Suppressor macrophage treated with lipopolysaccharide for 4 hours (primary cell): ENCODE data around the gene SLC25A42.
"Not testable (repeated sequence)": the region's sequence is repeated elsewhere in the genome, so short reads cannot be mapped to it uniquely, and the experiment has no call there.

Experiments used
- DNase-seq: peaks from one replicate; pipeline ENCODE4 v3.0.0-alpha.2; 2020

The SLC25A42 gene

DNA sequence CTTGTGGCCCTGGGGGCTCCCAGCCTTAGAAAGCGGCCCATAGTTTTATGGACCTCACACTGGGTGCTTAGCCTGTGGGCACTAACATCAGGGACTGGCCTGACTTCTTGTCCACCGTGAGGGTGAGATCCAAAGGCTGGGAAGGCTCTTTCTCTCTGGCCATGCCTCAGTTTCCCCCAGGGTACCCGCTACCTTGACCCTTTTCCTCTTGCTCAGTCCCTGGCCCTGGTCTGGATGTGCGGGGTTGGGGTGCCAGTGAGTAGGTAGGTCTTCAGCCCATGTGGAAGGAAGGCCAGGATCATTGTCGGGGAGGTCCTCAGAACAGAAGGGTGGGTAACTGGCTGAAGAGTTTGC, 76.1 kb downstream of the SLC25A42 start:
- DNase-seq, result no peak

DNA sequence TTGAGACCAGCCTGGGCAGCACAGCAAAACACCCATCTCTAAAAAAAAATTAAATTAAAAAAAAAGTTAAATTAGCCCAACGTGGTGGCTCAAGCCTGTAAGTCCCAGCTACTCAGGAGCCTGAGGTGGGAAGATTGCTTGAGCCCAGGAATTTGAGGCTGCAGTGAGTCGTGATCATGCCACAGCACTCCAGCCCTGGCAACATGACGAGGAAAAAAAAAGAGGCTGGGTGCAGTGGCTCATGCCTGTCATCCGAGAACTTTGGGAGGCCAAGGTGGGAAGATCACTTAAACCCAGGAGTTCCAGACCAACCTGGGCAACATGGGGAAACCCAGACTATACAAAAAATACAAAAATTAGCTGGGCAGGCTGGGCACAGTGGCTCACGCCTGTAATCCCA, 76.7 kb downstream of the SLC25A42 start:
- DNase-seq, result no peak

DNA sequence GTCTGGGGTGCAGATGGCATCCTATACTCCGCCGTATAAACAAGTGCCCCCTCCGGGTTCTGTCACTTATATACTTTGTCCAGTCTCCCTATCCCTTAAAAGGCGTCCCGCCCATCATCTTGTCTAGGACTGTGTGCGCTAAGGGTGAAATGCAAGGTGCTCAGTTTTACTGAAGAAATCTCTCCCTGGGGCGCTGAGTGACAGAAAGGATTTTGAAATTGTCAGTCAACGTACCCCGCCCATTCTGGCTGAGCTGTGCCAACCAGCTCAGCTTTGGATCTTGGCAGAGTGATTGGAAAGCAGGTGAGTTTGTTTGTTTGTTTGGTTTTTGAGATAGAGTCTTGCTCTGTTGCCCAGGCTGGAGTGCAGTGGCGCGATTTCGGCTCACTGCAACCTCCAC, 78.6 kb downstream of the SLC25A42 start:
- DNase-seq, result no peak

DNA sequence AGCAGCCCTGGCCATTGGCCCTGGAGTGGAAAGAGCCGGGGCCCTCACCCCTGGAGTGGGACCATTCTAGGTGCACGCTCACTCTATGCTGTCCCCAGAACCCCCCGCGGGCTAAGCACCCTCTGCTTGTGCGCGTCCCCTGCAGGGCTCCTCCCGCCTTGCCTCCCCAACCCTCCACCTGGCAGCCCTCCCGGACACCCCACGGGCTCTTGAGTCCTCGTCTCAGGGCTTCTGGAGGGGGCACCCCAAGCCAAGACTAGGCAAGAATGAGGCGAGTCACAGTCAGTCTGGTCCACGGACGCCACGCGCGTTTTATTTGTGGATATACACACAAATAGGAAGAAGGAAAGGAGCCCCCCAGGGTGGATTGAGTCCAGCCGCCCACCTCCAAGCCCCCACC, 81.5 kb downstream of the SLC25A42 start:
- DNase-seq, result no peak

DNA sequence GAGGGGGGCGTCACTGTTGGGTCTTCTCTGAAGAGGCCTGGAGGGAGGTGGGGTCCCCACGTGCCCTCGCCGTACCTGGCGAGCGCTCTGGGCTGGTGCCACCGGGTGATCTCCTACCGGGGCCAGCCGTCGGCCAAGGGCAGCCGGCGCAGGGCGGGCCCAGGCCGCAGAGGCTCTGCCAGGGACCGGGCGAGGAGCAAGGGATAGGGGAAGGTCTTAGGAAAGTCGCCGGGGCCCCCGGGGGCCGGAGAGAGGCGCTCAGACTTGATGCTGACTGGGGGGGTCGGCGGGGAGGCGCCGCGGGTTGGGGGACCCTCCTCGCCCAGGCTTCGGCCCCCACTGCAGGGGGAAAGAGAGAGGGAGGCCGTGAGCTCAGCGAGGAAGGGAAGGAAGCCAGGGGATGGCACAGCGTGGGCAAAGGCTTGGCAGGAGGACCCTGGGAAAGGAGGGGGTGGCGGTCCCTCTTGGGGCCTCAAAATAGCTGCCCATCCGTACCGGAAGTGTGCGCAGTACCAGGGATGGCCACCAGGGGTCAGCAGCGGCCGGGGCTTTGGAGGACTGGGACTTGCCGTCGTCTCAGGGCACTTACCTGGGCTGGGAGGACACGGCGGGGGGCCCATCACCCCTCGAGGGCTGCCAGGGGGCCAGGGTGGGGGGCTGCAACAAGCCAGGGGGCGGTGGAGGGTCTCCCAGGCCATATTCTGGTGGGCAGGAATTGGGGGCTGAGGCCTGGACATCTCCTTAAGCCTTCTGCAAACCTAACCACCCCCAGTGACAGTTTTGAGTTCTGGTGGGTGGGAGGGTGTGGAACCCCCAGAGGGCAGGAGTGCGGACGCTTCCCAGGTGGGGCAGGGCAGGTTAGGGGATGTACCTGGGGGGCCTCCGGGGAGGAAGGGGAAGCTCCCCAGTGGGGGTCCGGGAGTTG, 82.2 kb downstream of the SLC25A42 start:
- DNase-seq, result peak; percentile 77

DNA sequence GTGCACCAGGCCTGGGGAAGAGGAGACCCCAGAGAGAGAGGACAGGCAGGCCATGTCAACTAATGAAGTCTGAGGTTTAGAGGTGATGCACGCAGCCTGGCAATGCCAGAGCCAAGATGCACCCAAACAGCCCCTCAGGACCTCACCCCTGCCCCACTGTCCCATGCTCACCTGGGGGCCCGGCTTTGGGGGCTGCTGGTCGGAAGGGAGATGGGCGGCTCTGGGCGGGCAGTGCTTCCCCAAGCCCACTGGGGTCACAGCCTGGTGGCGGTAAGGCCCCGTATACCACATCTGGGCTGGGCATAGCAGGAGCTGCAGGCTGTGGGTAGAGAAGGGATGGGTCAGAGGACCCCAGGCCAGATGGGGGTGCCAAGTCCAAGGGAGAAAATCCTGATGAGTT, 83.1 kb downstream of the SLC25A42 start:
- no peak for DNase-seq

DNA sequence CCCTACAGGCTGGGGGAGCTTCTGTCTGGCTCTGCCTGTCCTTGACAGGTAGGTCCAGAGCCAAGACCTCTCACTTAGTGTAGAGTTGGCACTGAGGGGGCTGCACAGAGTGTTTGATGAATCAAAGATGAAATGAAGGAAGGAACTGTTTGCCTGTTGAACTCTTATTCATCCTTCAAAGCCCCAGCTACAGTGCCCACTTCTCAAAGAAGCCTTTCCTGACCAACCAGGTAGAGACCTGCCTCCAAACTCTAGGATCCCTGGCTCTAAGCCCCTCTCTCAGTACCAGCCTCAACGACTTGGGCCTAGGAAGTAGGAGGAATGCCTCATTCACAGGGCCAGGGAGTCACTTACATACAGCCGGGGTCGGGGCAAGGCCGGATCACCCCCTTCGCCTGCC, 83.5 kb downstream of the SLC25A42 start:
- DNase-seq, result no peak

DNA sequence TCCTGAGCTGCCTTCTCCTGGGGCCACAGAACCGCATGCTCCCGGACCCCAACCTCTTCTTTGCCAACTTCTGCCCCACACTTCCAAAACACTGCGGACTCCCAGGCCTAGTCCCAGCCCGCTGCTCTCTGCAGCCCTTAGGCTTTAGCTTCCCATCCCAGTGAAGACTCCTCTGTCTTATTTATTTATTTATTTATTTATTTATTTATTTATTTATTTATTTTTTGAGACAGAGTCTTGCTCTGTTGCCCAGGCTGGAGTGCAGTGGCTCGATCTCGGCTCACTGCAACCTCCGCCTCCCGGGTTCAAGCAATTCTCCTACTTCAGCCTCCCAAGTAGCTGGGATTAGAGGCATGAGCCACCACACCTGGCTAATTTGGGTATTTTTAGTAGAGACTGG, 84.7 kb downstream of the SLC25A42 start:
- DNase-seq, result not testable (repeated sequence)

DNA sequence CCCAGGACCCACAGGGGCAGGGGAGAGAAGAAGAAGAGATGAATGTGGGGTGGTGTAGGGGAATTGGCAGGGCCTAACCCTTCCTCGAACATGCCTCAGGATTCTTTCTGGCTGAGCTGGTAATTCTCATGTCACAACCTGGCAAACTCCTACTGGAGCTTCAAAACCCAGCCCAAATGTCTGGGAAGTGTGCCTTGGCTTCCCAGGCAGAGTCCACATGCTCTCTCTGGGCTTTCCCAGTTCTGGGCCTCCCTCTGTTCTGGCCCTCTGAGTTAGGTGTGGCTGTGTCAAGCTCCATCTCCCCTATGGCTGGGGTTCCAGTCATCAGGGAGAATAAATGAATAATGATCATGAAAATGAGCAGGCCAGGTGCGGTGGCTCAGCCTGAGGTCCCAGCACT, 85.6 kb downstream of the SLC25A42 start:
- DNase-seq, result no peak

DNA sequence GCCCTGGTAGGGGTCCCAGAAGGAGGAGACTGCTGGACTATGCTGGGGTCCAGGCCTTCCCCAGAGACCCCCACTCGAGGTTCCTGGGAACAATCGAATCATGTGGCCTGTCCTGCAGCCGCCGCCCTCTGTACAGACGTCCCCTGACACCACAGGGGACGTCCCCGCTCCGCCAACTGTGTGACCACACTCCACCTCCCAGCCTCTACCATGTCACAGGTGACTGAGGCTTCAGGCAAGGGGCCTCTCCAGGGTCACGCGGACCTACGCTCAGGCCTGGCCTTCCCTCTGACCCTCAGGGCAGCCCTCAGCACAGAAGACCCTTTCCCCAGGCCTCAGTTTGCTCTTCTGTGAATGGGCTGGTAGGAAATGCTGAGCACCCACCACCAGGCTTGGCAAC, 87.6 kb downstream of the SLC25A42 start:
- no peak for DNase-seq

DNA sequence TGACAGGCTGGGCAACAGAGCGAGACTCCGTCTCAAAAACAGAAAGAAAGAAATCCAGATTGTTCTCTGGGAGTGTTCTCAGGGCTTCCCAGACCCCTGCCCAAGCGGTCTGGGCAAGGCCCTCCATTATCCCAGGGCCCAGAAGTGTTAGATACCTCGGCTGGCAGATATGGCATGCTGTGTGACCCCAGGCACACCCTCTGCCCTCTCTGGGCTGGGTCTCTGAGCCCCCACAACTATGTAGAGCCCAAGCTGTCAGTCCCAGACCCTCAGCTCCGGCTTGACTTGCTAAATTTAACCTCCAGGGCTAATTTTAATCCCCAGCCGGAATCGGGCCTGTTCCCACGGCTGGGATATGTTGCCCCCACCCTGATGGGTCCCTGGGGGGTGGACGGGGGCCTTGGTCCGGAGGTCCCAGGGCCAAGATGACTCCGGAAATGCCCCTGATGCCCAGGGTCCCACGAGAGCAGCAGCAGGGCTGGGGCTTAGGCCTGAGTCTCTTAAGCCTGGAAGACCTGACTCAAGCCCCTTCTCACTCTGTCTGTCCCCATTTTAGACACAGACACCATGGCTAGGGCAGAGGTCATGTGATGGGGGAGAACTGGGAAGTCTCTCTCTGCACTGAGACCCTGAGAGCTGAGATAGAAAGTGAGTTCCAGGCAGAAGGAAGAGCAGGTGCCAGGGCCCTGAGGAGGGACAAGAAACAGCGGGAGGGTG, 89.0 kb downstream of the SLC25A42 start:
- DNase-seq, result no peak

DNA sequence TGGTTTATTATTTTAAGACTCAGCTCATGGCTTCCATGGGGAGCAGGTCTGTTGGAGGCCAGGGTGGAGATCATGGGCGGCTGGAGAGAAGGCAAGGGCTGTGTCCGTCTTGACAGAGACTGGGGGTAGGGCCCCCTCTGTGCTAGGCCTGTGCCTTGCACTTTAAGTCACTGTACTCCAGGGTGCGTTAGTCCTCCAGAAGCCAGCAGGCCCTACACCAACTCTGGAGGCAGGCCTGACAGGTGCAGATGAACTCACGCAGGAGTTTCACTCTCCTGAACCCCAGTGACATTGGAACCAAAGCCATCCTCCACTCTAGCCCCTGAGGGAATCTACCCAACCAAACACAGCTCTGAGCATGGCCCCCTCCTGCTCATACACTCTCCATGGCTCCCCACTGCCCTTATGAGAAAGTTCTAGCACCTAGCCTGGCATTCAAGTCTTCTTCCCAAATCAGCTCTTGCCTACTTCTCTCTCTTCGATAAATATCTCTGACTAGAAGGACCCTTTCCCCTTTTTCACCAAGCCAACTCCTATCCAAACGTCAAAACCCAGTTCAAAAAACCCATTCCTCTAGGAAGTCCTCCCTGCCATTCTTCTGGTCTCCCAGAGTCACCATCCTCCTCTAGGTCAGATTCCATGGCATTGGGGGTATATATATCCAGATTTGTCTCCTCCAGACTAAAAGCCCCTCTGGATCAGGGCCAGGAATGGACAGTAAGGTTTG, 91.1 kb downstream of the SLC25A42 start:
- DNase-seq, result no peak

DNA sequence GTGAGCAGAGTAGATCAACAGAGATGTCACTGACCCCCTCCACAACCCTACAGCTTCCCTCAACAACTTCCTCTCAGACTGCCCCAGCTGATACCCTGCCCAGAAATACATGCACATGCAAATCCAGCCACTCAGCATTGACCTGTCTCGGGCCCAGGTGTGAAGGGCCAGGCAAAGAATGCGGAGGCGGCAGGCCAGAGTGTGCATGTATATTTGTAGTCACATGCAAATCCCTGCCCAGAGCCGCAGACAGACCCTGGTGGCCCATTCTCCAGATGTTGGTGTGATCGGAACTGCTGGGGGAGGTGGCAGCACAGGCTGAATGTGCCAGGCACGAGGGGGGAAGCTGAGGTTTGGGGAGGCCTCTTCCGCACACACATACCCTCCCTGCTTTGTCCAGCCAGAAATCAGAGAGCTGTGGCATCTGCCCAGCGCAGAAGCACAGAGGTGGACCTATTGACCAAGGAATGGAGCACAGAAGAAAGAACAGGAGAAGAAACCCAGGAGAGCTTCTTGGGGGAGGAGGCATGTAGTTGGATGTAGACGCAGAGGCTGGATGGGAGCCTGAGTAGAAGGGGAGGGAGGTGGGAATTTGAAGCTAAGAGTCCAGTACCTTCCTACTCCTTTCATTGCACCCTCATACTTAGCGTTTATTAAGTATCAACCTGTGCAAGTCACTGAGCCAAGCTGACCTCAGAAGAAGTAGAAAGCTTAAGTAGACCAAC, 91.9 kb downstream of the SLC25A42 start:
- DNase-seq, result no peak

DNA sequence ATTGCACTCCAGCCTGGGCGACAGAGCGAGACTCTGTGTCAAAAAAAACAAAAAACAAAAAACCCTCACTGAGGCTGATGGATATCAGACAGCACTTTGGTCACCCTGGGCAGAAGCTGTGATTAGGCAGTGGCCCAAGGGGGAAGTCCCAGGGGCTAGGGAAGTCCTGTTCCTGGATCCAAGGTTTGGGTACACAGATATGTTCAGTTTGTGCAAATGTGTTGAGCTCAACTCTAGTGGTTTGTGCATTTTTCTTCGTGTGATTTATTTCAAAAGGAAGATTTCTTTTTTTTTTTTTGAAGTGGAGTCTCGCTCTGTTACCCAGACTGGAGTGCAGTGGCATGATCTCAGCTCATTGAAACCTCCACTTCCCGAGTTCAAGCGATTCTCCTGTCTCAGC, 94.0 kb downstream of the SLC25A42 start:
- no peak for DNase-seq

DNA sequence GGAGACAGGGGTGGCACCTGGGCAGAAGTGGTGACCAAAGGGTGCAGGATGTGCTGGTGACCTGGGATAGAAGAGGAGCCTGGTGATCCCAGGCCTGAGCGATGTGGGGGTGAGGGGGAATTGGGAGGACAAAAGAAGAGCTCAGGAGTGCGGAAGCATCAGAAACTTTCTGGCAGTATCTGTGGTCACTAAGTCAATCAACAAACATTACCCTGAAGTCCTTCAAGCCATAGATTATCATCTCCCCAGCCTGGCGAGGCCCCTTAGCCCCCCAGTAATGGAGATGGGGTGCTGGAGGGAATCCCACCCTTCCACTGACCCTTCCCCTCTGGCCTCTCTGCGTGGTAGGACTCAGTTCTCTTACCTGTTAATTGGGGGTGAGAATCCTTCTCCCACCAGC, 95.7 kb downstream of the SLC25A42 start:
- DNase-seq, result no peak

DNA sequence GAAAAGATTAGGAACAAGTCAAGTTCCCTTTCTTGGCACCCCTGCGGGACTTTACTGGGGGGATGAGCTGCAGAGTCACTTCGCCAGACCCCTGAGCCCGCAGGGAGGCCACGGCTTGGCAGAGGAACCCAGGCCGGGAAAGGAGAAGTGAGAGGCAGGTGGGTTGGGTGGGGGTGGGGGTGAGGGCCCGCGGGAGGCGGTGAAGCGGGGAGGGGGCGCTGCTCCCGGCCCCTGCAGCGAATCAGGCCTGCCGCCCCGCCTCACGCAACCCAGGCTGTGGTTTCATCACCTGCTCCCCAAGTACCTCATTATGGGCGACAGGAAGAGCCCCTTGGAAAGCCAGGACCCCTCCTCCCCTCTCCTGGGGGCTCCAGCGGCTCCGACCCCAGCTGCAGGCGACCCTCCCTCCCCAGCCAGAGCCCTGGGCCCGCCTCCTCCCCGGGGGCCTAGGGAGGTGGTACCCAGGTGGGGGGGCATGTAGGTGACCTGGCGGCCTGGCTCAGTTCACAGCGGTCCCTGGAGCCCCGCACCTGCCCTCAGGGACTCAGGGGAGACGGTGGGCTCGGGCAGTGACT, 96.8 kb downstream of the SLC25A42 start:
- no peak for DNase-seq

DNA sequence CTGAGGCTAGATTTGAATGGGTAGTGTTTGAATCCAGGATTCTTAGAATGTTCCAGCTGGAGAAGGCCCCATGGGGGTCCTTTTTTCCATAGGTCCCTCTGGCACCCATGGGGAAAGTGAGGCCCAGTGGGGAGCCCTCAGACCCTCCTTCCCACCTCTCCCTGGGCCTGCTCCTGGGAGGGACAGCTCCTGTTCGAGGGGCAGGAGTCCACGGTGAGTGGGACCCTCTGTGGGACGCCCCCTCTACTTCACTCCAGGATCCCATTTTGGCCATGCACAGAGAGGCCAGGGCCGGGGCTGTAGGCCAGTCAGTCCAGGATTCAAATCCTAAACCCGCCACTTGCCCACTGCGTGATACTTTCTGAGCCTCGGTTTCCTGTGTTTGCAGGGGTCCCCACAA, 98.7 kb downstream of the SLC25A42 start:
- no peak for DNase-seq
